ENCODE data around the gene ACVR2B.

- TF ChIP-seq REST (IDR thresholded peaks at IDR 0.05; ENCODE audit: insufficient read depth in 1 of 2, low read depth in 2 of 2, low read length in 2 of 2) (no peak), SIN3A (IDR thresholded peaks at IDR 0.05; ENCODE audit: borderline replicate concordance, insufficient read depth, low read length) (no peak)
These were observed 18.7 kb downstream of the ACVR2B start for GRCh38 chr3:38472342-38472741.

Measured in PFSK-1 (cell line).